HFF-Myc (cell line): ENCODE results near the gene IPO8.

ENCODE experiments used
- DNase-seq: peaks from one replicate; pipeline ENCODE4 v3.0.0-alpha.2; 2011; ENCODE audit warnings: low read depth; ENCODE audit errors: extremely low read depth
- H3K4me3 ChIP-seq: replicated peaks from 2 replicates; pipeline ENCODE4 v1.5.1; 2011; ENCODE audit warnings: low read depth, mild to moderate bottlenecking, control low read depth, low read length
- TF ChIP-seq, protein P1 (sequence below): IDR thresholded peaks from 2 replicates; pipeline ENCODE4 v1.5.1; 2012; ENCODE audit warnings: mild to moderate bottlenecking, low read depth, low read length, control low read depth; ENCODE audit errors: missing control alignments

Gene IPO8

DNA sequence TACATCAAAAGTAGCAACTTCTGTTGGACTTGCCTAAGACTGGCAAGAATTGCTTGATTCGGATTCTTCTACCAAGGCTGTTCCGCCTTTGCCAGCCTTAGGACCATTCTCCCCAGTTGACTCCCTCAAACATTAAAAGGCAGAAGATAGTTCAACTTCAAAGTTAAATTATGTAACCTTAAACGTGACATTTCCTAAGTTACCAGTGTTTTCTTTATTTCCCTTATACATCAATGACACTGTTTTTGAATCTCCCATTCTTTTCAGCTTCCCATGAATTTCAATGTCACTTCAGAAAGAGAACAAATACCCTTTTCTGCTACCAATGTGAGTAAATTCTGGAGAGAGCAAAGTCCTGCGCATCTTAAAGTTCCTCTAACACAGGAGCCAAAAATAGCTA lies 33.9 kb upstream of the IPO8 start:
- H3K4me3 ChIP-seq = no peak overlapping the region
- DNase-seq = no peak
- TF ChIP-seq, protein P1, sequence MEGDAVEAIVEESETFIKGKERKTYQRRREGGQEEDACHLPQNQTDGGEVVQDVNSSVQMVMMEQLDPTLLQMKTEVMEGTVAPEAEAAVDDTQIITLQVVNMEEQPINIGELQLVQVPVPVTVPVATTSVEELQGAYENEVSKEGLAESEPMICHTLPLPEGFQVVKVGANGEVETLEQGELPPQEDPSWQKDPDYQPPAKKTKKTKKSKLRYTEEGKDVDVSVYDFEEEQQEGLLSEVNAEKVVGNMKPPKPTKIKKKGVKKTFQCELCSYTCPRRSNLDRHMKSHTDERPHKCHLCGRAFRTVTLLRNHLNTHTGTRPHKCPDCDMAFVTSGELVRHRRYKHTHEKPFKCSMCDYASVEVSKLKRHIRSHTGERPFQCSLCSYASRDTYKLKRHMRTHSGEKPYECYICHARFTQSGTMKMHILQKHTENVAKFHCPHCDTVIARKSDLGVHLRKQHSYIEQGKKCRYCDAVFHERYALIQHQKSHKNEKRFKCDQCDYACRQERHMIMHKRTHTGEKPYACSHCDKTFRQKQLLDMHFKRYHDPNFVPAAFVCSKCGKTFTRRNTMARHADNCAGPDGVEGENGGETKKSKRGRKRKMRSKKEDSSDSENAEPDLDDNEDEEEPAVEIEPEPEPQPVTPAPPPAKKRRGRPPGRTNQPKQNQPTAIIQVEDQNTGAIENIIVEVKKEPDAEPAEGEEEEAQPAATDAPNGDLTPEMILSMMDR = no peak

DNA sequence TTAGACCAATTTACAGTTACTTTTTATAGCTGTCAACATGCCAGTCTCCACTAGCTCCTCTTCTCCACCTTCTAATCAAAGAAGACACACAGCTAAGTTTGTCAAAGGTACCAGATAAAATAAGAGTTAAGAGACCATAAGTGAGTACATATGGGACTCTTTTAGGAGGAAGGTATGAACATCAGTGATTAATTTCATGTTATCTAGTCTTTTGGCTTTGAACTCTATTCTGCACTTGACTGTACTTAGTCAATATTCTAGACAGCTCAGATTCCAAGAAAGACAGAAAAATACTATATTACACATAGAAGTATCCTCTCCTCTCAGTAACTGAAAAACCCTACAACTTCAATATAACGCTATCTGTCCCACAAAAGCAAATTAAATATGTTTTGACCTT lies 31.0 kb upstream of the IPO8 start:
- TF ChIP-seq, protein P1 = no peak
- no peak for DNase-seq
- H3K4me3 ChIP-seq = no peak overlapping the region

GRCh38 chr12:30725739-30726138 lies 30.1 kb upstream of the IPO8 start:
- DNase-seq = peak; percentile 35
- TF ChIP-seq, protein P1 = no peak
- H3K4me3 ChIP-seq = no peak overlapping the region

GRCh38 chr12:30719060-30719459 lies 23.4 kb upstream of the IPO8 start:
- no peak for DNase-seq
- TF ChIP-seq, protein P1 = no peak
- H3K4me3 ChIP-seq = no peak overlapping the region

DNA sequence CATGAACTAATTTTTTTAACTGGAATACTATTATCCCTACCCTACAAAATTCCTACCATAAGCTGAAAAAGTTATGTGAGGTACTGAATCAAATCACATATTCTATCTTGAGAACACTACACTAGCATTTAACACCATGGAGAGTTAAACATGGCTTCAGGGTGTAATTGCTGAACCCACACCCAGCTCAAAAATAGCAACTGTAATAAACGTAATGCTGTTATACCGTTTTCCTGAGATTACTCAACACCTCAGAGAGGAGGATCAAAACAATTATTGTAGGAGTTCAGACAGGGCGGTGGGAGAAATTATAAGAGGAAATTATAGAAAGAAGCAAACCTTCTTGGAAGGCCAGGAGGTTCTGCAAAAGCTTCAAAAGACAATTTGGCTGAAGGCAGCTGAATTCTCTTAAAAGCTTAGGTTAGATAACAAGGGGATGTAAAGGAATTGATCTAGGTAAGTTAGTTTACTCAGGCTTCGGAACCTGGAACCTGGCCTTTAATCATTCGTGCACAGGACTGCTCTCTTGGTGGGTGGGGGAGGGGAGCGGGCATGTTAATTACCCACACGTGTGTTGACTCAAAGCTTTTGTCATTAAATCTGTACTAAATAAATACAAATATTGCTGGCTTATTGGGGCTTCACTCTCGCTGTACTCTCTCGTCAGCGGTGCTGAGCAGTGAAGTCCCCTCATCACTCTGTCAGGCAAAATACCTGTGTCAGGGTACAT lies 12.1 kb upstream of the IPO8 start:
- H3K4me3 ChIP-seq = no peak overlapping the region
- no peak for DNase-seq
- TF ChIP-seq, protein P1 = no peak

GRCh38 chr12:30706476-30706875 lies 10.8 kb upstream of the IPO8 start:
- TF ChIP-seq, protein P1 = no peak
- no peak for DNase-seq
- H3K4me3 ChIP-seq = no peak overlapping the region

DNA sequence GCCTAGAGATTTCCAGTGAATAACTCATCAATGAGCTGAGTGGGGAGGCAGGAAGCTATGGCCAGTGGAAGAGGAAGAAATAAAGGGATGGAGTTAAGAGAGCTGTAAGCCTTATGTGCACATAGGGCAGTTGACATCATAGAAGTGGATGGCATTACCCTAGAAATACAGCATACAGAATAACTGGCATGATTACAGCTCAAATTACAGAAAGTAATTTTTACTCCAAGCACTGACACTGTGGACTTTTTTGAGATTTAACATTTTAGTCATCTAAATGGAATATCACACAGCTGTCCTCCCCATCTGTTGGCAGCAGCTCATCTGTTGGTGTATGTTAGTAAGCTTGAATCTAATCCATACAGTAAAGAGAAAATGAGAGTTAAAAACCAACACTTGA lies 5.4 kb upstream of the IPO8 start:
- no peak overlapping the region for H3K4me3 ChIP-seq
- TF ChIP-seq, protein P1 = no peak
- no peak for DNase-seq
